HepG2 (cell line): Measurements from ENCODE around the gene DNASE1. TPM values are rescaled to one million over a fixed set of nuclear protein-coding genes. Genes with fewer than 3 reads are reported as not detected.

Experiments used
- CSRNP2 ChIP-seq: sonication (generic); formaldehyde crosslinking; conservative IDR thresholded peaks from 2 replicates; pipeline ENCODE4 v1.8.0; 2022; ENCODE audit warnings: low read depth, missing genetic modification reagents
- E2F1 ChIP-seq: sonication (generic); formaldehyde crosslinking; IDR thresholded peaks from 2 replicates; pipeline ENCODE4 v1.5.0; 2020; ENCODE audit warnings: missing genetic modification reagents
- FOXC1 ChIP-seq: sonication (generic); formaldehyde crosslinking; IDR thresholded peaks from 2 replicates; pipeline ENCODE4 v1.8.0; 2022; ENCODE audit warnings: mild to moderate bottlenecking, missing genetic modification reagents, borderline replicate concordance
- FOXJ3 ChIP-seq: sonication (generic); formaldehyde crosslinking; IDR thresholded peaks from 2 replicates; pipeline ENCODE4 v1.4.0; 2020; ENCODE audit warnings: missing genetic modification reagents, mild to moderate bottlenecking, borderline replicate concordance
- HNF1A ChIP-seq, 2 experiments: sonication (generic) in 1 of 2; formaldehyde crosslinking in 1 of 2; IDR thresholded peaks; 2 replicates each; pipeline versions ENCODE4 v1.4.0 to v1.6.1; 2016 to 2020; ENCODE audit warnings: borderline replicate concordance in 1 of 2, low read depth in 1 of 2, mild to moderate bottlenecking in 1 of 2, missing genetic modification reagents in 1 of 2
- KDM4B ChIP-seq: sonication (generic); formaldehyde crosslinking; IDR thresholded peaks from 2 replicates; pipeline ENCODE4 v1.4.0; 2020; ENCODE audit warnings: missing genetic modification reagents
- REXO4 ChIP-seq: sonication (generic); formaldehyde crosslinking; IDR thresholded peaks from 2 replicates; pipeline ENCODE4 v1.8.0; 2022; ENCODE audit warnings: missing genetic modification reagents, mild to moderate bottlenecking, borderline replicate concordance
- ZKSCAN1 ChIP-seq: fragments of 150-350 bp; IDR thresholded peaks from 2 replicates; pipeline ENCODE4 v1.6.1; 2014; ENCODE audit warnings: low read length
- ZNF17 ChIP-seq: sonication (generic); formaldehyde crosslinking; IDR thresholded peaks from 2 replicates; pipeline ENCODE4 v1.5.0; 2020; ENCODE audit warnings: mild to moderate bottlenecking, missing genetic modification reagents
- ZNF18 ChIP-seq: sonication (generic); formaldehyde crosslinking; IDR thresholded peaks from 2 replicates; pipeline ENCODE4 v1.8.0; 2022; ENCODE audit warnings: mild to moderate bottlenecking, missing genetic modification reagents; ENCODE audit not compliant: insufficient replicate concordance
- ZNF224 ChIP-seq: sonication (generic); formaldehyde crosslinking; IDR thresholded peaks from 2 replicates; pipeline ENCODE4 v1.5.0; 2020; ENCODE audit warnings: mild to moderate bottlenecking, missing genetic modification reagents
- ZNF350 ChIP-seq: sonication (generic); formaldehyde crosslinking; IDR thresholded peaks from 2 replicates; pipeline ENCODE4 v1.4.0; 2020; ENCODE audit warnings: mild to moderate bottlenecking, low read depth, missing genetic modification reagents, borderline replicate concordance
- ZNF563 ChIP-seq: sonication (generic); formaldehyde crosslinking; IDR thresholded peaks from 2 replicates; pipeline ENCODE4 v1.8.0; 2022; ENCODE audit warnings: mild to moderate bottlenecking, moderate library complexity, missing genetic modification reagents
- ZNF652 ChIP-seq: IDR thresholded peaks from 2 replicates; pipeline ENCODE4 v1.6.1; 2016; ENCODE audit warnings: low read depth, borderline replicate concordance
- ZNF703 ChIP-seq: sonication (generic); formaldehyde crosslinking; IDR thresholded peaks from 2 replicates; pipeline ENCODE4 v1.5.1; 2020; ENCODE audit warnings: missing genetic modification reagents, mild to moderate bottlenecking, moderate library complexity, borderline replicate concordance
- ZNF747 ChIP-seq: sonication (generic); formaldehyde crosslinking; IDR thresholded peaks from 2 replicates; pipeline ENCODE4 v1.8.1; 2023; ENCODE audit warnings: missing genetic modification reagents, mild to moderate bottlenecking, borderline replicate concordance
- ZNF800 ChIP-seq: sonication (generic); formaldehyde crosslinking; IDR thresholded peaks from 2 replicates; pipeline ENCODE4 v1.4.0; 2020; ENCODE audit warnings: missing genetic modification reagents
- polyA plus RNA-seq, 8 experiments: library from polyadenylated mRNA; depleted of rRNA in 3 of 8; stranded (reverse) in 7 of 8; unstranded in 1 of 8; fragments of >200 nt; fragmentation: Illumina TruSeq in 4 of 8; extraction: Trizol in 4 of 8; gene quantifications; 2 replicates each; pipeline versions ENCODE4 v1.2.1 to v1.2.3, GENCODE V29; 2011 to 2016; ENCODE audit warnings: low read depth in 4 of 8, missing spikeins in 1 of 8, mixed read lengths in 1 of 8; ENCODE audit not compliant: insufficient read depth in 1 of 8
- total RNA-seq, 5 experiments: library from RNA; depleted of rRNA; stranded (reverse); fragments of >200 nt; fragmentation: Illumina TruSeq; extraction: Trizol; gene quantifications; 2 replicates each; pipeline ENCODE4 v1.2.3, GENCODE V29; 2016; ENCODE audit warnings: low read depth in 1 of 5

DNASE1 gene
- total and polyA plus RNA-seq, 2 of the 13 experiments (the other 11 are each of a cell fraction or from before 2014, with no cell fraction given) = 7.1 to 11.1 TPM

GRCh38 chr16:3654249-3654991, at the start of gene DNASE1 (continued):
- TF ChIP-seq ZNF350 (CRISPR knock-in tag) (peak; percentile 70; the same call in 1 of the 2 replicates), FOXJ3 (CRISPR knock-in tag) (no peak), REXO4 (CRISPR knock-in tag) (no peak), ZKSCAN1 (no peak), ZNF703 (CRISPR knock-in tag) (no peak), ZNF800 (no peak), ZNF563 (CRISPR knock-in tag) (peak; percentile 31; the same call in 1 of the 2 replicates), ZNF224 (CRISPR knock-in tag) (no peak), KDM4B (CRISPR knock-in tag) (no peak), ZNF652 (no peak), E2F1 (CRISPR knock-in tag) (no peak), FOXC1 (CRISPR knock-in tag) (no peak), HNF1A (IDR thresholded peaks at IDR 0.05; ENCODE audit: low read depth) (no peak), HNF1A (CRISPR knock-in tag; IDR thresholded peaks at IDR 0.05; ENCODE audit: borderline replicate concordance) (peak; percentile 45; the same call in 1 of the 2 replicates), ZNF18 (CRISPR knock-in tag) (no peak), CSRNP2 (CRISPR knock-in tag) (no peak), ZNF17 (CRISPR knock-in tag) (no peak), ZNF747 (CRISPR knock-in tag) (peak; percentile 54; the same call in 1 of the 2 replicates)
